Stomach (tissue), 4 donors: ENCODE results near the gene FSHR.

Experiments
- EP300 ChIP-seq: sonication (generic); formaldehyde crosslinking; IDR thresholded peaks from one replicate; pipeline ENCODE4 v1.6.1; 2017; ENCODE audit warnings: antibody characterized with exemption
- POLR2A ChIP-seq, 4 donors: fragments of 450-650 bp; IDR thresholded peaks; one replicate each; pipeline ENCODE4 v1.6.1; 2016; ENCODE audit warnings: antibody characterized with exemption in 4 of 4, control low read depth in 2 of 4, mild to moderate bottlenecking in 1 of 4, moderate library complexity in 1 of 4

DNA sequence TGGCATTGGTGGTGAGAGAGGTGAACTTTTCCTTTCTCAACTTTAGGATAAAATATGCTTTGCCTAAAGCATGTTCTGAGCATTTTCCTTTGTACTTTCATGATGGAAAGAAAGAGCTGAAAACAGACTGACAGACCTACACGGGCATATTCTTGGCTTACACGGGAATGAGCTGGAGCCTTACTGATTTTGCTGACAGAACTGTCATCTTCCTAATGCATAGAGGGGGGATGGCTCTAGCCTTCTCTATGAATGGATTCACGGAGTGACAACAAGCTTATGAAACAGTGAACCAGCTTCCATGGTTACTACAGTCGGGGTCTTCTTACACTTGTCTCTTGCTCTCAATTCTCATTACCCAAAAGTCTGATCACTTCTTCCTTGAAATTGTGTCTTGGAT lies 32.2 kb downstream of the FSHR start:
- TF ChIP-seq POLR2A (IDR thresholded peaks at IDR 0.05), result no peak
- no peak for TF ChIP-seq EP300
